Central memory CD8-positive, alpha-beta T cell (primary cell): ENCODE results near the gene XCR1.

Experiments used
- ATAC-seq: fragments of 150-1000 bp; cut with Tn5 transposase; replicated peaks from 2 replicates; pipeline ENCODE4 v1.10.0; 2022; ENCODE audit warnings: mild to moderate bottlenecking, moderate FRiP score, moderate number of reproducible peaks; ENCODE audit not compliant: poor library complexity, severe bottlenecking; ENCODE audit errors: extremely low read depth
- DNase-seq, 2 donors: peaks; one replicate each; pipeline ENCODE4 v3.0.0; 2021; ENCODE audit warnings: low spot score in 2 of 2
- H3K27ac Mint-ChIP-seq: one replicate; pipeline ENCODE4 v1.8.0; 2022; ENCODE audit warnings: low read depth, mild to moderate bottlenecking, moderate library complexity, mixed read lengths
- H3K27me3 Mint-ChIP-seq: one replicate; pipeline ENCODE4 v1.8.0; 2022; ENCODE audit warnings: mixed read lengths
- H3K36me3 Mint-ChIP-seq: one replicate; pipeline ENCODE4 v1.8.0; 2022; ENCODE audit warnings: mild to moderate bottlenecking, moderate library complexity, mixed read lengths; ENCODE audit not compliant: insufficient read depth
- H3K4me1 Mint-ChIP-seq: one replicate; pipeline ENCODE4 v1.8.0; 2022; ENCODE audit warnings: mixed read lengths
- H3K4me3 Mint-ChIP-seq: one replicate; pipeline ENCODE4 v1.8.0; 2022; ENCODE audit warnings: mild to moderate bottlenecking, moderate library complexity, mixed read lengths
- H3K9me3 Mint-ChIP-seq: one replicate; pipeline ENCODE4 v1.8.0; 2022; ENCODE audit warnings: mixed read lengths

XCR1 gene

DNA sequence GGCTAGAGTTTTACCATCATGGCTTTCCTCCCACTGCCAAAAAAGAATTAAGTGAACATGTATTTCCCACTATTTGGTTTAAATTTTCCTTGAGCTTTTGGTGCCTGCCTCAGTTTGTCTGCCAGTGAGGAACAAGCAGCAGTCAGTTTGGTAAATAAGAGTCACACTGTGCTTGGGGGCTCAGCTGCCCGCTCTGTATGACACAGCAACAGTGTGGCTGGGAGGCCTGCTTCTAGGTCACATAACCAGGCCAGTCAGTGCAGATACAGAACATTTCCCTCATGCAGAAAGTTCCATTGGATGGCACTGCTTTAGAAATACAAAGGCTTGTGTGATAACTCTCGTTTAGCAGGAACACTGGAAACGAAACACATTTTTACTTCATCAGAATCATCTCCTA, 57.3 kb downstream of the XCR1 start:
- H3K4me1 Mint-ChIP-seq = peaks cover 90% of the 10 kb centered on the region
- no peak for ATAC-seq
- no peaks in the 10 kb centered on the region for H3K27me3 Mint-ChIP-seq
- no peaks in the 10 kb centered on the region for H3K9me3 Mint-ChIP-seq
- H3K27ac Mint-ChIP-seq = no peak overlapping the region
- H3K4me3 Mint-ChIP-seq = no peak overlapping the region
- no peak for DNase-seq
- H3K36me3 Mint-ChIP-seq = peaks cover 50% of the 10 kb centered on the region

DNA sequence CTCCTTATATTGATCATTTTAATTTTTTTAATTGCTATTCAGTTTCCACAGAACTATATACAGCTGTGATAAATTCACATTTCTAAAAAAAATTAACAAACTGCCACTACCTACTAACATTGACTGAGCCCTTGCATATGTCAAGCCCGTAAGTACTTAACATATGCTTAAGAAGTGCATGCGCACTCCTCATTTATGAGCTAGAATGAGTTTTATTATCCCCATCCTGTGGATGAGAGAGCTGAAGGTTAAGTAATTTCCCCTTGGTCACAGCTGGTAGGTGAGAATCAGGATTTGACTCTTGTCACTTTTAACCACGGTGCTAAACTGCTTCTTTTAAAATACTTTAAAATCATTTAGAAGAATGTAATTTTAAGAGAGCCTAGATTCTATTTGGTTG, 58.2 kb downstream of the XCR1 start:
- Mint-ChIP-seq H3K9me3 (no peaks in the 10 kb centered on the region), H3K36me3 (peaks cover 46% of the 10 kb centered on the region)

DNA sequence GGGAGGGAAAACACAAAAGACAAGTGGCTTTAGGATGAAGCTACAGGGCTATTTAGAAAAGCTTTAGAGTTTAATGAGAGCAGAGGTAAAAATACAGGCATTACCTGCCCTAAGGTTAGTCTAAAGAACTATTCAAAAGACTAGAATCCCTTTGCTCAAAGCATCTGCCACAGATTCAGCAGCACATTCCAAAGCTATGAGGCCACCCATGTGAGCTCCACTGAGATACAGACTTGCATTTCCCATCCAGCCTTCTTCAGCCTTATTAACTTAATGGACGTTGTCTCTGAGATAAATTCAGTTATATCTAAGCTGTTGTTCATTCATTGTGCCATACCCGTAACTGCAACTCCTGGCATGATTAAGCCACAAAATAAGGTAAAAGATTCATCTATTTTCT, 58.6 kb downstream of the XCR1 start:
- H3K9me3 Mint-ChIP-seq = no peaks in the 10 kb centered on the region
- H3K4me3 Mint-ChIP-seq = no peak overlapping the region
- DNase-seq = no peak

More for the DNA sequence above, 58.2 kb downstream of the XCR1 start:
- no peak overlapping the region for H3K4me3 Mint-ChIP-seq
- H3K4me1 Mint-ChIP-seq = peaks cover 92% of the 10 kb centered on the region
- DNase-seq = no peak
- H3K27ac Mint-ChIP-seq = peak overlapping the region; percentile 90
- no peak for ATAC-seq
- no peaks in the 10 kb centered on the region for H3K27me3 Mint-ChIP-seq

GRCh38 chr3:45968149-45968548, 59.1 kb downstream of the XCR1 start:
- Mint-ChIP-seq H3K27me3 (no peaks in the 10 kb centered on the region), H3K36me3 (peaks cover 48% of the 10 kb centered on the region), H3K4me3 (peak overlapping the region; percentile 67), H3K27ac (peak overlapping the region; percentile 90), H3K4me1 (peaks cover 99% of the 10 kb centered on the region), H3K9me3 (no peaks in the 10 kb centered on the region)
- DNase-seq (no peak), ATAC-seq (no peak)

More for the DNA sequence above, 58.6 kb downstream of the XCR1 start:
- peaks cover 46% of the 10 kb centered on the region for H3K36me3 Mint-ChIP-seq
- ATAC-seq = no peak
- H3K27ac Mint-ChIP-seq = peak overlapping the region; percentile 90
- peaks cover 96% of the 10 kb centered on the region for H3K4me1 Mint-ChIP-seq
- no peaks in the 10 kb centered on the region for H3K27me3 Mint-ChIP-seq

DNA sequence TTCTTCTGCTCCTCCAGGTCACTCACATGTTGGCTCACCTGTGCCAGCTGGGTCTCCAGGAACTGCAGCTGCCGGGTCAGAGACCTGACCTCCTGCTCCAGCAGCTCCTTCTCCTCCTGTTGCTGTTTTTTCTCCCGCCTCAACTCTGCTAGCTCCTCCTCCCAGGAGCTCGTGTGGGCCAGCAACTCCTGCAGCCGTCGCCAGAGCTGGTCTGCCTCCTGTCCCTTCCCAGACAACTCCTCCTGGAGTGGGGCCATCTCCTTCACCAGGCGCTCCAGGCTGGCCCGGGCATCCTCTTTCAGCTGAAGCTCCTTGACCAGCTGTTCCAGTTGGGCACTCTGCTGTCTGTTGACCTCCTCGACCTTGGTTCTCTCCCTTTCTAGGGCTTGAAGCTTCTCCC, 59.6 kb downstream of the XCR1 start:
- Mint-ChIP-seq H3K4me3 (peak overlapping the region; percentile 67), H3K4me1 (peaks cover 99% of the 10 kb centered on the region), H3K27ac (peak overlapping the region; percentile 90), H3K36me3 (peaks cover 50% of the 10 kb centered on the region), H3K27me3 (no peaks in the 10 kb centered on the region), H3K9me3 (no peaks in the 10 kb centered on the region)
- DNase-seq (no peak), ATAC-seq (no peak)
